Measurements from ENCODE around the gene TRAF7. TPM values are rescaled to one million over a fixed set of nuclear protein-coding genes. Genes with fewer than 3 reads are reported as not detected.
A peak's percentile ranks its signal among the peaks of the same experiment; 100 is the strongest.

TRAF7 gene
- polyA plus RNA-seq, 1 donor from 2014 or later: 30.9 TPM

- H4K20me1 ChIP-seq (ENCODE audit: insufficient read depth): no peaks in the 10 kb centered on the region
- no peaks in the 10 kb centered on the region for H3K9me3 ChIP-seq (ENCODE audit: low read length)
- no peak for TF ChIP-seq MXI1 (conservative IDR thresholded peaks at IDR 0.05; ENCODE audit: poor library complexity, severe bottlenecking)
- no peak for TF ChIP-seq TAF1 (IDR thresholded peaks at IDR 0.05; ENCODE audit: low read depth)
- TF ChIP-seq SMC3 (conservative IDR thresholded peaks at IDR 0.05; ENCODE audit: poor library complexity): no peak
- TF ChIP-seq, protein P1, sequence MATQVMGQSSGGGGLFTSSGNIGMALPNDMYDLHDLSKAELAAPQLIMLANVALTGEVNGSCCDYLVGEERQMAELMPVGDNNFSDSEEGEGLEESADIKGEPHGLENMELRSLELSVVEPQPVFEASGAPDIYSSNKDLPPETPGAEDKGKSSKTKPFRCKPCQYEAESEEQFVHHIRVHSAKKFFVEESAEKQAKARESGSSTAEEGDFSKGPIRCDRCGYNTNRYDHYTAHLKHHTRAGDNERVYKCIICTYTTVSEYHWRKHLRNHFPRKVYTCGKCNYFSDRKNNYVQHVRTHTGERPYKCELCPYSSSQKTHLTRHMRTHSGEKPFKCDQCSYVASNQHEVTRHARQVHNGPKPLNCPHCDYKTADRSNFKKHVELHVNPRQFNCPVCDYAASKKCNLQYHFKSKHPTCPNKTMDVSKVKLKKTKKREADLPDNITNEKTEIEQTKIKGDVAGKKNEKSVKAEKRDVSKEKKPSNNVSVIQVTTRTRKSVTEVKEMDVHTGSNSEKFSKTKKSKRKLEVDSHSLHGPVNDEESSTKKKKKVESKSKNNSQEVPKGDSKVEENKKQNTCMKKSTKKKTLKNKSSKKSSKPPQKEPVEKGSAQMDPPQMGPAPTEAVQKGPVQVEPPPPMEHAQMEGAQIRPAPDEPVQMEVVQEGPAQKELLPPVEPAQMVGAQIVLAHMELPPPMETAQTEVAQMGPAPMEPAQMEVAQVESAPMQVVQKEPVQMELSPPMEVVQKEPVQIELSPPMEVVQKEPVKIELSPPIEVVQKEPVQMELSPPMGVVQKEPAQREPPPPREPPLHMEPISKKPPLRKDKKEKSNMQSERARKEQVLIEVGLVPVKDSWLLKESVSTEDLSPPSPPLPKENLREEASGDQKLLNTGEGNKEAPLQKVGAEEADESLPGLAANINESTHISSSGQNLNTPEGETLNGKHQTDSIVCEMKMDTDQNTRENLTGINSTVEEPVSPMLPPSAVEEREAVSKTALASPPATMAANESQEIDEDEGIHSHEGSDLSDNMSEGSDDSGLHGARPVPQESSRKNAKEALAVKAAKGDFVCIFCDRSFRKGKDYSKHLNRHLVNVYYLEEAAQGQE (IDR thresholded peaks at IDR 0.05; ENCODE audit: borderline replicate concordance): no peak
- no peak for TF ChIP-seq EZH2 (IDR thresholded peaks at IDR 0.05; ENCODE audit: borderline replicate concordance, insufficient read depth, low read length, poor library complexity, severe bottlenecking)
- no peak for TF ChIP-seq CTCF (IDR thresholded peaks at IDR 0.05; ENCODE audit: poor library complexity, severe bottlenecking)
- no peaks in the 10 kb centered on the region for H3F3A ChIP-seq (ENCODE audit: insufficient read depth, low read length, poor library complexity, severe bottlenecking)
- H3K27ac ChIP-seq (ENCODE audit: low read length): no peak overlapping the region
- no peak overlapping the region for H3K4me2 ChIP-seq (ENCODE audit: low read length)
- no peaks in the 10 kb centered on the region for H3K9me2 ChIP-seq (ENCODE audit: insufficient read depth, low read length)
- no peaks in the 10 kb centered on the region for H3K79me2 ChIP-seq (replicated peaks; ENCODE audit: insufficient read depth, low read length)
- no peaks in the 10 kb centered on the region for H3K36me3 ChIP-seq (ENCODE audit: insufficient read depth, low read length)
- H2AFZ ChIP-seq (ENCODE audit: low read depth, low read length): no peak overlapping the region
- H3K27me3 ChIP-seq (ENCODE audit: insufficient read depth, low read depth, low read length): no peaks in the 10 kb centered on the region
- no peak overlapping the region for H3K4me3 ChIP-seq (ENCODE audit: low read length)
- H3K9ac ChIP-seq (ENCODE audit: low read length): no peak overlapping the region
These were observed 21.5 kb downstream of the TRAF7 start for GRCh38 chr16:2177101-2177500.

DNA sequence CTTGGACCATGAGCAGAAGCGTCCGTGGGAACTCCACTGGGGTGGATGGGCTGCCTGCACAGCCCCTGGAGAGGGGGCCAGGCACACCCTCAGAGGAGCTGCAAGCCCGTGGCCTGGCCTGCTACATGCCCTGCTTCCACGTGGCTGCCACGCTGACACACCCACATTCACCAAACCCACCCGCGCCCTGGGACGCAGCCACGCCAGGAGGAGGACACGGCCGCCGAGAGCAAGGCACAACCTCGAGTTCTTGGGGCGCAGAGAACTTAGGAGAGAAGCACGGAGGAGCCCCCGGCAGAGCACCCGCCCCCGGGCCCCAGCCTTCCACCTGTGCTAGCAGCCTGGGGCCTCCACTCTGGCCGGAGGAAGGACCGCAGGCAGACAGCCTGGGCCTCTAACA is 22.0 kb downstream of the TRAF7 start:
- H3K27ac ChIP-seq (ENCODE audit: low read length): no peak overlapping the region

DNA sequence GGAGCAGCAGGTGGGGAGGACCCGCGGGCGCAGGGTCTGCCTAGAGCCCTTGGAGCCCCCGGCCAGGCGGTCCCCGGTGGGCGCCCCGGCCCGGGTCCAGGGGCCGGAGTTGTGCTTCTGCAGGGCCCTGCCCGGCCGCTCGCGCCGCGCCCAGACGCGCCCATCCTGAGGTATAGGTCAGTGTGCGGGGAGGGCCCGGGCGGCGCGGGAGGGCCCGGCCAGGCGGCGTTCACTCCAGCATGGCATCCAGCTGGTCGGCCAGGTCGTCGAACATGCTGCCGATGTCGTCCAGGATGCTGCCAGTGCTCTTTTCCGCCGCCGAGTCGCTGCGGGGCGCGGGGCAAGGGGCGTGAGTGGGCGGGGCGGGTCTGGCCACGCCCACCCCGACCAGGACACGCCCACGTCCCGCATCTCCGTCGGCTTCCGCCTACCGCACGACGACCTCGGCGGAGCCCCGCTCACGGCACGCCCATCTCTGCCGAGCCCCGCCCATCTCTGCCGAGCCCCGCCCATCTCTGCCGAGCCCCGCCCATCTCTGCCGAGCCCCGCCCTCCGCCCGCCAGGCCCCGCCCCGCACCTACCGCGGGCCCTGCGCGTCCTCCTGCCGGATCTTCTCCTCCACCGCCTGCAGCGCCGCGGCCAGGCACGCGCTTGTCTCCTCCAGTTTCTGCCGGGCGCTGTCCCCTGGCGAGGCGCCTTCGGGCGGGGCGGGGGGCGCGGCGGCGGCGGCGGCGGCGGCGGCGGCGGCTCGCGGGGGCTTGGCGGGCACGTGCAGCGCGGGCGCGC is 22.9 kb downstream of the TRAF7 start:
- Histone ChIP-seq H3K4me2 (ENCODE audit: low read length) (no peak overlapping the region), H3K9ac (ENCODE audit: low read length) (no peak overlapping the region), H2AFZ (ENCODE audit: low read depth, low read length) (no peak overlapping the region), H3K27me3 (ENCODE audit: insufficient read depth, low read depth, low read length) (no peaks in the 10 kb centered on the region), H3K79me2 (replicated peaks; ENCODE audit: insufficient read depth, low read length) (no peaks in the 10 kb centered on the region), H3K9me2 (ENCODE audit: insufficient read depth, low read length) (no peaks in the 10 kb centered on the region), H3K4me3 (ENCODE audit: low read length) (no peak overlapping the region), H3K27ac (ENCODE audit: low read length) (no peak overlapping the region), H3F3A (ENCODE audit: insufficient read depth, low read length, poor library complexity, severe bottlenecking) (no peaks in the 10 kb centered on the region), H3K9me3 (ENCODE audit: low read length) (no peaks in the 10 kb centered on the region), H3K36me3 (ENCODE audit: insufficient read depth, low read length) (no peaks in the 10 kb centered on the region), H4K20me1 (ENCODE audit: insufficient read depth) (no peaks in the 10 kb centered on the region)
- TF ChIP-seq TAF1 (IDR thresholded peaks at IDR 0.05; ENCODE audit: low read depth) (no peak), EZH2 (IDR thresholded peaks at IDR 0.05; ENCODE audit: borderline replicate concordance, insufficient read depth, low read length, poor library complexity, severe bottlenecking) (no peak), POLR2AphosphoS5 (IDR thresholded peaks at IDR 0.05) (no peak), MXI1 (conservative IDR thresholded peaks at IDR 0.05; ENCODE audit: poor library complexity, severe bottlenecking) (no peak), EP300 (conservative IDR thresholded peaks at IDR 0.05; ENCODE audit: poor library complexity, severe bottlenecking) (no peak), SMC3 (conservative IDR thresholded peaks at IDR 0.05; ENCODE audit: poor library complexity) (no peak), RAD21 (conservative IDR thresholded peaks at IDR 0.05) (no peak)
- TF ChIP-seq, protein P1 (IDR thresholded peaks at IDR 0.05; ENCODE audit: borderline replicate concordance): no peak

More for the DNA sequence above, 22.0 kb downstream of the TRAF7 start:
- H3K9me2 ChIP-seq (ENCODE audit: insufficient read depth, low read length): no peaks in the 10 kb centered on the region
- no peaks in the 10 kb centered on the region for H3K27me3 ChIP-seq (ENCODE audit: insufficient read depth, low read depth, low read length)
- H3F3A ChIP-seq (ENCODE audit: insufficient read depth, low read length, poor library complexity, severe bottlenecking): no peaks in the 10 kb centered on the region
- no peaks in the 10 kb centered on the region for H3K79me2 ChIP-seq (replicated peaks; ENCODE audit: insufficient read depth, low read length)
- no peak overlapping the region for H3K4me2 ChIP-seq (ENCODE audit: low read length)
- H3K36me3 ChIP-seq (ENCODE audit: insufficient read depth, low read length): no peaks in the 10 kb centered on the region
- H3K9ac ChIP-seq (ENCODE audit: low read length): no peak overlapping the region
- no peaks in the 10 kb centered on the region for H3K9me3 ChIP-seq (ENCODE audit: low read length)
- no peaks in the 10 kb centered on the region for H4K20me1 ChIP-seq (ENCODE audit: insufficient read depth)
- H2AFZ ChIP-seq (ENCODE audit: low read depth, low read length): no peak overlapping the region
- TF ChIP-seq RAD21 (conservative IDR thresholded peaks at IDR 0.05): no peak
- TF ChIP-seq EZH2 (IDR thresholded peaks at IDR 0.05; ENCODE audit: borderline replicate concordance, insufficient read depth, low read length, poor library complexity, severe bottlenecking): no peak
- TF ChIP-seq TAF1 (IDR thresholded peaks at IDR 0.05; ENCODE audit: low read depth): no peak
- peak; percentile 9 for TF ChIP-seq POLR2AphosphoS5 (IDR thresholded peaks at IDR 0.05)
- no peak overlapping the region for H3K4me3 ChIP-seq (ENCODE audit: low read length)
